Panc1 (cell line): ENCODE data around the gene ARHGAP8. TPM values are rescaled to one million over a fixed set of nuclear protein-coding genes. Genes with fewer than 3 reads are reported as not detected.

ENCODE experiments used
- ATAC-seq: fragments of 200-7000 bp; cut with Tn5 transposase; 2 replicates; pipeline ENCODE4 v1.9.1; 2020; ENCODE audit warnings: mild to moderate bottlenecking, moderate library complexity
- BruUV-seq: library from RNA; stranded (reverse); fragments of 400-500 nt; replicated peaks from 2 replicates; lab custom pipeline; 2021; lab: Mats Ljungman, UMichigan
- CTCF ChIA-PET: fragments of 300-600 bp; sonication (Branson Sonifier 250); formaldehyde crosslinking; loops from one replicate; lab custom pipeline; 2022; ENCODE audit warnings: antibody characterized with exemption; lab: Charles Lee
- POLR2A ChIA-PET: fragments of 300-600 bp; sonication (Branson Sonifier 250); formaldehyde crosslinking; loops from one replicate; lab custom pipeline; 2022; ENCODE audit warnings: antibody characterized with exemption; lab: Charles Lee
- DNase-seq: peaks from one replicate; pipeline ENCODE4 v3.0.0-alpha.2; 2010; ENCODE audit warnings: low read depth, low spot score
- H3K27ac ChIP-seq: 2 replicates; pipeline ENCODE4 v1.5.1; 2011; ENCODE audit warnings: mild to moderate bottlenecking, low read length, inconsistent platforms
- H3K27me3 ChIP-seq: fragments of 200-500 bp; sonication (Bioruptor generic); 2 replicates; pipeline ENCODE4 v1.6.0; 2014; ENCODE audit warnings: low read length, inconsistent platforms; ENCODE audit not compliant: control insufficient read depth, insufficient read depth
- H3K36me3 ChIP-seq: fragments of 200-500 bp; sonication (Bioruptor generic); 2 replicates; pipeline ENCODE4 v1.5.1; 2014; ENCODE audit warnings: inconsistent platforms, mild to moderate bottlenecking, low read length, moderate library complexity; ENCODE audit not compliant: control insufficient read depth, insufficient read depth
- H3K4me1 ChIP-seq: 2 replicates; pipeline ENCODE4 v1.5.1; 2011; ENCODE audit warnings: inconsistent platforms, mild to moderate bottlenecking, low read length, moderate library complexity; ENCODE audit not compliant: control insufficient read depth, insufficient read depth
- H3K4me3 ChIP-seq, 2 experiments: 2 replicates each; pipeline ENCODE4 v1.5.1; 2011 to 2012; ENCODE audit warnings: low read depth in 2 of 2, low read length in 2 of 2, mild to moderate bottlenecking in 2 of 2, inconsistent platforms in 1 of 2, moderate library complexity in 1 of 2
- H3K9me3 ChIP-seq: fragments of 200-500 bp; sonication (Bioruptor generic); 2 replicates; pipeline ENCODE4 v1.5.1; 2014; ENCODE audit warnings: low read depth, mild to moderate bottlenecking, inconsistent platforms, low read length, moderate library complexity; ENCODE audit not compliant: control insufficient read depth, insufficient read depth
- POLR2AphosphoS5 ChIP-seq: IDR thresholded peaks from 2 replicates; pipeline ENCODE4 v1.6.1; 2012; ENCODE audit warnings: mild to moderate bottlenecking, low read depth, low read length, moderate library complexity
- SIN3A ChIP-seq: IDR thresholded peaks from 2 replicates; pipeline ENCODE4 v1.6.1; 2012; ENCODE audit warnings: low read depth, mild to moderate bottlenecking, low read length, moderate library complexity, borderline replicate concordance; ENCODE audit not compliant: insufficient read depth
- TCF7L2 ChIP-seq: IDR thresholded peaks from 2 replicates; pipeline ENCODE4 v1.6.1; 2011; ENCODE audit warnings: mild to moderate bottlenecking, low read depth, low read length, inconsistent platforms
- in situ Hi-C: cut with HindIII; loops from 2 replicates; pipeline ENCODE4 v1.10.0; 2016; ENCODE audit warnings: low sequenced_read_pairs, low pct_unique_long_range_greater_than_20kb
- intact Hi-C: fragments of 100-400 bp; cut with micrococcal nuclease; formaldehyde crosslinking; loops from one replicate; pipeline ENCODE4 v1.10.0; 2022; ENCODE audit not compliant: unreplicated experiment
- total RNA-seq: library from RNA; stranded (reverse); gene quantifications from one replicate; pipeline ENCODE4 v1.2.1, GENCODE V29; 2021; ENCODE audit not compliant: unreplicated experiment
- TF ChIP-seq, protein P1 (sequence below): fragments of 450-650 bp; IDR thresholded peaks from 2 replicates; pipeline ENCODE4 v1.5.1; 2017; ENCODE audit warnings: mild to moderate bottlenecking
- TF ChIP-seq, protein P2 (sequence below), 2 experiments: IDR thresholded peaks; 2 replicates each; pipeline ENCODE4 v1.6.1; 2011 to 2012; ENCODE audit warnings: low read depth in 2 of 2, control low read depth in 1 of 2, low read length in 1 of 2, mild to moderate bottlenecking in 1 of 2, moderate library complexity in 1 of 2; ENCODE audit not compliant: insufficient read depth in 1 of 2

The ARHGAP8 gene
- total RNA-seq, 1 experiment from 2014 or later: 9.2 TPM

DNA sequence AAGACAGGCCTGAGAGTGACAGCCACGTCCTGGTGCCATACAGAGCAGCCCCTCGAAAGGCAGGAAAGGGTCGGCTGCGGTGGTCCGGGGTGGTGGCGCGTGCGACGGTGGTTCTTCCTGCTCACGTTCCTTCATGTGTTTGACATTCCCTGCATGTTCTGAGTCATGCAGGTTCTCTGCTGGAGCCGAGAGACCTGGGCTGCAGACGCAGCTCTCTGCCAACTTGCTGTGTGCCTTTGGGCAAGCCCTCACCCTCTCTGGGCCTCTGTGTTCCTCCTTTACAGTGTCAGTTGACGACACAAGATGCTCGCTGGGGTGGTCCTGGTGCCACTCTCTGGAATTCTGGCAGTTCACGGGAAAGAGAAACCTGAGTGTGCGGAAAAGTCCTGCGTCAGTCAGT is 12.0 kb downstream of the ARHGAP8 start:
- H3K4me1 ChIP-seq: no peaks in the 10 kb centered on the region
- no peaks in the 10 kb centered on the region for H3K9me3 ChIP-seq
- H3K36me3 ChIP-seq: no peaks in the 10 kb centered on the region
- ChIA-PET POLR2A (no interaction called here), CTCF (no interaction called here)
- ATAC-seq (no peak), DNase-seq (no peak)
- in situ Hi-C loops (no loop called here), intact Hi-C loops (no loop called here)
- H3K27me3 ChIP-seq: no peaks in the 10 kb centered on the region
- H3K27ac ChIP-seq: no peak overlapping the region
- TF ChIP-seq, protein P1, sequence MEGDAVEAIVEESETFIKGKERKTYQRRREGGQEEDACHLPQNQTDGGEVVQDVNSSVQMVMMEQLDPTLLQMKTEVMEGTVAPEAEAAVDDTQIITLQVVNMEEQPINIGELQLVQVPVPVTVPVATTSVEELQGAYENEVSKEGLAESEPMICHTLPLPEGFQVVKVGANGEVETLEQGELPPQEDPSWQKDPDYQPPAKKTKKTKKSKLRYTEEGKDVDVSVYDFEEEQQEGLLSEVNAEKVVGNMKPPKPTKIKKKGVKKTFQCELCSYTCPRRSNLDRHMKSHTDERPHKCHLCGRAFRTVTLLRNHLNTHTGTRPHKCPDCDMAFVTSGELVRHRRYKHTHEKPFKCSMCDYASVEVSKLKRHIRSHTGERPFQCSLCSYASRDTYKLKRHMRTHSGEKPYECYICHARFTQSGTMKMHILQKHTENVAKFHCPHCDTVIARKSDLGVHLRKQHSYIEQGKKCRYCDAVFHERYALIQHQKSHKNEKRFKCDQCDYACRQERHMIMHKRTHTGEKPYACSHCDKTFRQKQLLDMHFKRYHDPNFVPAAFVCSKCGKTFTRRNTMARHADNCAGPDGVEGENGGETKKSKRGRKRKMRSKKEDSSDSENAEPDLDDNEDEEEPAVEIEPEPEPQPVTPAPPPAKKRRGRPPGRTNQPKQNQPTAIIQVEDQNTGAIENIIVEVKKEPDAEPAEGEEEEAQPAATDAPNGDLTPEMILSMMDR: no peak
- TF ChIP-seq POLR2AphosphoS5: no peak
- H3K4me3 ChIP-seq: no peak overlapping the region
- no TSS peak for BruUV-seq

DNA sequence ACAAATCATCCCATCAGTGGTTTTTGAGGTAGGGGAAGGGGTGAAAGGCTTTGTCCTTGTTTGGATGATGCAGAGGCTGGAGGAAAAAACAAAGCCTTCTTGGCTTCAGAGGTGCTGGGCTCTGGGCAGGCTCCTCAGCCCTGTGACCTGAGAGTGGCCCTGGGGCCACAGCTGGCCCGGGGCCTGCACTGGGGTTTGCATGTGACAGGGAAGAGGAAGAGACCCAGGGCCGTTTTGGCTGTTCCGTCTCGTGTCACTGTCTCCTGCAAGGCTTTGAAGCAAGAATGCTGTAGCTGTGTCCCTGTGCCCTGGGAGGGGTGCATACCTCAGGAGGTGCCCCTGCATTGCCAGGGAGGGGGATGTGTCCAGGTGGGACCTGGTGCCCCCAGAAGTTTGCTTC is 12.6 kb downstream of the ARHGAP8 start:
- TF ChIP-seq, protein P2, sequence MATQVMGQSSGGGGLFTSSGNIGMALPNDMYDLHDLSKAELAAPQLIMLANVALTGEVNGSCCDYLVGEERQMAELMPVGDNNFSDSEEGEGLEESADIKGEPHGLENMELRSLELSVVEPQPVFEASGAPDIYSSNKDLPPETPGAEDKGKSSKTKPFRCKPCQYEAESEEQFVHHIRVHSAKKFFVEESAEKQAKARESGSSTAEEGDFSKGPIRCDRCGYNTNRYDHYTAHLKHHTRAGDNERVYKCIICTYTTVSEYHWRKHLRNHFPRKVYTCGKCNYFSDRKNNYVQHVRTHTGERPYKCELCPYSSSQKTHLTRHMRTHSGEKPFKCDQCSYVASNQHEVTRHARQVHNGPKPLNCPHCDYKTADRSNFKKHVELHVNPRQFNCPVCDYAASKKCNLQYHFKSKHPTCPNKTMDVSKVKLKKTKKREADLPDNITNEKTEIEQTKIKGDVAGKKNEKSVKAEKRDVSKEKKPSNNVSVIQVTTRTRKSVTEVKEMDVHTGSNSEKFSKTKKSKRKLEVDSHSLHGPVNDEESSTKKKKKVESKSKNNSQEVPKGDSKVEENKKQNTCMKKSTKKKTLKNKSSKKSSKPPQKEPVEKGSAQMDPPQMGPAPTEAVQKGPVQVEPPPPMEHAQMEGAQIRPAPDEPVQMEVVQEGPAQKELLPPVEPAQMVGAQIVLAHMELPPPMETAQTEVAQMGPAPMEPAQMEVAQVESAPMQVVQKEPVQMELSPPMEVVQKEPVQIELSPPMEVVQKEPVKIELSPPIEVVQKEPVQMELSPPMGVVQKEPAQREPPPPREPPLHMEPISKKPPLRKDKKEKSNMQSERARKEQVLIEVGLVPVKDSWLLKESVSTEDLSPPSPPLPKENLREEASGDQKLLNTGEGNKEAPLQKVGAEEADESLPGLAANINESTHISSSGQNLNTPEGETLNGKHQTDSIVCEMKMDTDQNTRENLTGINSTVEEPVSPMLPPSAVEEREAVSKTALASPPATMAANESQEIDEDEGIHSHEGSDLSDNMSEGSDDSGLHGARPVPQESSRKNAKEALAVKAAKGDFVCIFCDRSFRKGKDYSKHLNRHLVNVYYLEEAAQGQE (IDR thresholded peaks at IDR 0.05; ENCODE audit: insufficient read depth in 1 of 2, low read depth in 2 of 2, low read length in 1 of 2): no peak
- no peak for TF ChIP-seq SIN3A
- no peak for TF ChIP-seq TCF7L2
- H3K27me3 ChIP-seq: no peaks in the 10 kb centered on the region
- no TSS peak for BruUV-seq
- no peak overlapping the region for H3K27ac ChIP-seq
- ATAC-seq (no peak), DNase-seq (no peak)
- in situ Hi-C loops (no loop called here), intact Hi-C loops (no loop called here)
- H3K36me3 ChIP-seq: no peaks in the 10 kb centered on the region
- no peak overlapping the region for H3K4me3 ChIP-seq
- no peaks in the 10 kb centered on the region for H3K4me1 ChIP-seq
- H3K9me3 ChIP-seq: no peaks in the 10 kb centered on the region
- CTCF ChIA-PET: no interaction called here
- POLR2A ChIA-PET: no interaction called here

DNA sequence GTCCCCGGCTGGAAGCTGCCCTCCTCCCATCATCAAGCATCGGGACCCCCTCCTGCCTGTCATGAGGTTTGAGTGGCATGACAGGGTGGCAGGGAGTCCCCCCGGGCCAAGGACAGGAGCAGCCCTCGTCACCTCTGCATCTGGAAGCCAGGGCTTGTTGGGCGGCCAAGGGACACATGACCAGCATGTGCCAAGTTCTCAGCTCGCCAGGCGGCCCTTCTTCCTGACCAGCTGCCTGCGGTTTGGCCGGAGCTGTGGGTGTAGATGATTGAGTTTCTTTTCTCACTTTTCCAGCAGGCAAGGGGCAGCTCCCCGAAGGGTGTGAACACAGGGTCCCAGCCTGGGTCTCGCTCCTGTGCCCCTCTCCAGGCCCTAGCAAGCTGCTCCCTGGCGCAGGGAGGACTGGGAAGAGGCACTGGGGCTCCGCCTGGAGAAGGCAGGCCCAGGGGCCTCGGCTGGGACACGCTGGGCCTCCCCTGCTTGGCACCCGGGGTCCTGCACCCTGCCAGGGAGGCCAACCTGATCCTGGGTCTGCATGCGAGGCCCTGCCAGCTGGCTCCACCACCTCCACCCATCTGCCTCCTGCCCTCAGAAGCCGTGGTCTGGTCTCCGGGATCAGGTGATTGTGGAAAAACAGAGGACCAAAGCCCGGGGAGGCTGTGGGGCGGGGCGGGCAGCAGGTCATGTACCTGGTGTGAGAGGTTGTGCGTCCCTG is 13.4 kb downstream of the ARHGAP8 start:
- POLR2A ChIA-PET: no interaction called here
- H3K27me3 ChIP-seq: no peaks in the 10 kb centered on the region
- DNase-seq (no peak), ATAC-seq (no peak)
- no TSS peak for BruUV-seq
- CTCF ChIA-PET: no interaction called here
- no peaks in the 10 kb centered on the region for H3K9me3 ChIP-seq
- in situ Hi-C loops: no loop called here
- intact Hi-C loops: no loop called here
- H3K4me1 ChIP-seq: no peaks in the 10 kb centered on the region
- TF ChIP-seq, protein P1: no peak
- TF ChIP-seq TCF7L2 (no peak), SIN3A (no peak), POLR2AphosphoS5 (no peak)
- TF ChIP-seq, protein P2 (IDR thresholded peaks at IDR 0.05; ENCODE audit: insufficient read depth in 1 of 2, low read depth in 2 of 2, low read length in 1 of 2): no peak
- no peaks in the 10 kb centered on the region for H3K36me3 ChIP-seq
- no peak overlapping the region for H3K27ac ChIP-seq
- H3K4me3 ChIP-seq: no peak overlapping the region
